Osteoblast (primary cell): Measurements from ENCODE around the gene FBXL14. TPM values are rescaled to one million over a fixed set of nuclear protein-coding genes. Genes with fewer than 3 reads are reported as not detected.

Experiments
- DNase-seq: peaks from one replicate; pipeline ENCODE4 v3.0.0; 2011; ENCODE audit warnings: low spot score, mixed read lengths; ENCODE audit not compliant: insufficient read length; ENCODE audit errors: missing footprints
- H2AFZ ChIP-seq: 2 replicates; pipeline ENCODE4 v1.6.0; 2011; ENCODE audit warnings: mild to moderate bottlenecking, low read length
- H3K27ac ChIP-seq: 2 replicates; pipeline ENCODE4 v1.5.1; 2011; ENCODE audit warnings: mild to moderate bottlenecking, low read depth, low read length, moderate library complexity
- H3K27me3 ChIP-seq: 2 replicates; pipeline ENCODE4 v1.6.0; 2012; ENCODE audit warnings: mild to moderate bottlenecking, control low read depth, inconsistent platforms, low read length, moderate library complexity; ENCODE audit not compliant: insufficient read depth
- H3K36me3 ChIP-seq: 2 replicates; pipeline ENCODE4 v1.5.1; 2011; ENCODE audit warnings: mild to moderate bottlenecking, low read length, control low read depth, moderate library complexity; ENCODE audit not compliant: insufficient read depth
- H3K4me1 ChIP-seq: 2 replicates; pipeline ENCODE4 v1.5.1; 2011; ENCODE audit warnings: mild to moderate bottlenecking, low read length, control low read depth, moderate library complexity; ENCODE audit not compliant: insufficient read depth
- H3K4me2 ChIP-seq: 2 replicates; pipeline ENCODE4 v1.6.0; 2011; ENCODE audit warnings: mild to moderate bottlenecking, low read length; ENCODE audit not compliant: insufficient read depth
- H3K4me3 ChIP-seq: fragments of 200-600 bp; sonication (generic); 3 replicates; pipeline ENCODE4 v1.5.1; 2012; ENCODE audit warnings: mild to moderate bottlenecking, low read length, inconsistent platforms; ENCODE audit not compliant: insufficient read depth
- H3K79me2 ChIP-seq: 2 replicates; pipeline ENCODE4 v1.6.0; 2012; ENCODE audit warnings: mild to moderate bottlenecking, low read length, control low read depth, inconsistent platforms; ENCODE audit not compliant: insufficient read depth
- H3K9me3 ChIP-seq: 2 replicates; pipeline ENCODE4 v1.5.1; 2011; ENCODE audit warnings: low read depth, low read length, control low read depth
- H4K20me1 ChIP-seq: 2 replicates; pipeline ENCODE4 v1.6.0; 2012; ENCODE audit warnings: mild to moderate bottlenecking, low read length, control low read depth; ENCODE audit not compliant: insufficient read depth
- total RNA-seq: library from RNA; depleted of rRNA; stranded (reverse); fragments of >200 nt; gene quantifications from 2 replicates; pipeline ENCODE4 v1.2.3, GENCODE V29; 2012
- TF ChIP-seq, protein P1 (sequence below): IDR thresholded peaks from 2 replicates; pipeline ENCODE4 v1.5.1; 2011; ENCODE audit warnings: mild to moderate bottlenecking, low read depth, low read length, moderate library complexity; ENCODE audit errors: extremely low read depth

The FBXL14 gene
- total RNA-seq, 1 donor: 9.8 TPM

DNA sequence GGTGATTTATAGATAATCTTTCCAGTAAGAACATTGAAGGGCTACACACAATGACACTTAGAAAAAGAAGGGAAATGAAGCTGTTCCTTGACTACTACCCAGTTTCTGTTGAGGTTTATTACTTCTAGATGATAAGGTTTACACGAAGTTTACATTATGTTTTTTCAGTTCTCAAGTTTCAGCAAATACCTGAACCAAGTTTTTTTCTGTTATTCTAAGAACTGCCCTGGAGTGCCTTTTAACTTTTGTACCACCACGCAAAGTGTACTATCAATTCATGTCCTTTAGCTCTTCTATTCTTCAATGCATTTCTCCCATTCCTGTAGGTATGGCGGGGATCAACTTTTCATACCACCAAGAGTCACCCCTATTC lies 5.8 kb downstream of the FBXL14 start:
- TF ChIP-seq, protein P1, sequence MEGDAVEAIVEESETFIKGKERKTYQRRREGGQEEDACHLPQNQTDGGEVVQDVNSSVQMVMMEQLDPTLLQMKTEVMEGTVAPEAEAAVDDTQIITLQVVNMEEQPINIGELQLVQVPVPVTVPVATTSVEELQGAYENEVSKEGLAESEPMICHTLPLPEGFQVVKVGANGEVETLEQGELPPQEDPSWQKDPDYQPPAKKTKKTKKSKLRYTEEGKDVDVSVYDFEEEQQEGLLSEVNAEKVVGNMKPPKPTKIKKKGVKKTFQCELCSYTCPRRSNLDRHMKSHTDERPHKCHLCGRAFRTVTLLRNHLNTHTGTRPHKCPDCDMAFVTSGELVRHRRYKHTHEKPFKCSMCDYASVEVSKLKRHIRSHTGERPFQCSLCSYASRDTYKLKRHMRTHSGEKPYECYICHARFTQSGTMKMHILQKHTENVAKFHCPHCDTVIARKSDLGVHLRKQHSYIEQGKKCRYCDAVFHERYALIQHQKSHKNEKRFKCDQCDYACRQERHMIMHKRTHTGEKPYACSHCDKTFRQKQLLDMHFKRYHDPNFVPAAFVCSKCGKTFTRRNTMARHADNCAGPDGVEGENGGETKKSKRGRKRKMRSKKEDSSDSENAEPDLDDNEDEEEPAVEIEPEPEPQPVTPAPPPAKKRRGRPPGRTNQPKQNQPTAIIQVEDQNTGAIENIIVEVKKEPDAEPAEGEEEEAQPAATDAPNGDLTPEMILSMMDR: no peak
- Histone ChIP-seq H2AFZ (no peak overlapping the region), H3K79me2 (peaks cover 95% of the 10 kb centered on the region), H3K27me3 (no peaks in the 10 kb centered on the region), H3K9me3 (no peaks in the 10 kb centered on the region), H3K4me2 (peak overlapping the region; percentile 55), H3K4me3 (no peak overlapping the region), H3K36me3 (peaks cover 26% of the 10 kb centered on the region), H4K20me1 (peaks cover 55% of the 10 kb centered on the region), H3K4me1 (peaks cover 58% of the 10 kb centered on the region), H3K27ac (peak overlapping the region; percentile 55)
- DNase-seq: no peak

DNA sequence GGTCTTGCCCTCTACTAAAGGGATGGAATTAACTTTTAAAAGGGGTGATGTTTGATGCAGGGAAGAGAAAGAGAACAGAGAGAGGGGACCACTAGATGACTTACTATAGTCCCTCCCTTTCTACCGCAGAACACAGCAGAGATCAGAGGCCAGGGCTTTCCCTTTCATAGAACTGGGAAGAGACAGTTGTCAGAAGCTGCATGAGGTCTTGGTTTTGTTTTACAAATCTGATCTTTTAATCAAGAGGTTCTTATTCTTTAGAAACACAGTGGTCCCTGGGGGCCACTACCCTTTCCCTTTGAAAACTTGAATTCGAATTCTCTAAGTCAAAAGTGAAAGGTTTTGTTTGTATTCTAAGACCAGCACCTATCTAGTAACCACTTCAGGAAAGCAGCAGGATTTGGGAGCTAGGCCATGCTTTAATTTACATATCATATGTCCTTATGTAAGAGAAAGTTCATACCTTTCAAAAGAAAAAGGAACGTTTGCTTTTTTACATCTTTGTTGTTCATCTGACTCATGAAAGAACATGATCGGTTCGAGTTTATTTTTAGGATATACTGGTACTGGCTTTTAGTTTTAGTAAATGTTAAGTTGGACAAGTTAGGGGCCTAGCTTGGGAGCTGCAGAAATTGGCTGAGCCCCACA lies 6.3 kb downstream of the FBXL14 start:
- Histone ChIP-seq H3K4me1 (peaks cover 56% of the 10 kb centered on the region), H3K36me3 (peaks cover 25% of the 10 kb centered on the region), H3K79me2 (peaks cover 95% of the 10 kb centered on the region), H3K4me2 (peak overlapping the region; percentile 55), H3K27me3 (no peaks in the 10 kb centered on the region), H4K20me1 (peaks cover 51% of the 10 kb centered on the region), H3K4me3 (peak overlapping the region; percentile 10), H3K27ac (peak overlapping the region; percentile 55), H3K9me3 (no peaks in the 10 kb centered on the region), H2AFZ (no peak overlapping the region)
- peak; percentile 56 for DNase-seq
- TF ChIP-seq, protein P1: no peak

- TF ChIP-seq, protein P1: no peak
- peaks cover 94% of the 10 kb centered on the region for H3K79me2 ChIP-seq
Measured at GRCh38 chr12:1584326-1584725, 10.1 kb downstream of the FBXL14 start.

DNA sequence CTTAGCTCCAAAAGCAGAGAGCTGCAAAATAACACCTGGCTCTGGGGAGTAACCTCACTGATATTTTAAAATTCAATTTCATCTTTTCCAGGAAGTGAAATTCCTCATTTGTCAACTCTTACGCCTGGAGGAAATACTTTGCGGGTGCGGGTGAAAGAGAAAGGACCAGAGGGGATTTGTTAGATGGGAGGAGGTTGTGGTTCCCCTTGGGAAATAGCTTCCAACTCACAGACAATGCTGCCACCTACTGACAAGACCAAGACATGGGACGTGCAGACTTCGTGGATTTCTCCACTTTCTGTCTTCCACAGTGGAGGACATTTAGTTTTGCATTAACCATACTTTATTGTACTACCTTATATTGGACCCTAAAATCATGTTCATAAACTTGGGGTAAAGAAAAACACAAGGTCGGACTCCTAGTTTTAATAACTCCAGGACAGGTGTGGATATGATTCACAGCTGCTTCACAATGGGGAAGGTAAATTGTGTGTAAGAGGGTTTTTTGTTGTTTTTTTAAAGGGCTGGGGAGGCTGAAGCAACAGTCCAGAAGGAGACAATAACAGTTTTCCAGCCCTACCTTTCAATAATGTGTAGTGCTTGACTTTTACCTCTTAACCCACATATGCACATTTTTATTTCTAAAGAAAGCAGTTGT lies 10.8 kb downstream of the FBXL14 start:
- Histone ChIP-seq H3K27me3 (no peaks in the 10 kb centered on the region), H3K36me3 (peaks cover 18% of the 10 kb centered on the region), H3K4me3 (peak overlapping the region; percentile 20), H3K9me3 (no peaks in the 10 kb centered on the region), H3K4me2 (peak overlapping the region; percentile 73), H4K20me1 (peaks cover 29% of the 10 kb centered on the region), H3K4me1 (peaks cover 55% of the 10 kb centered on the region), H3K79me2 (peaks cover 97% of the 10 kb centered on the region), H3K27ac (peak overlapping the region; percentile 82), H2AFZ (no peak overlapping the region)
- TF ChIP-seq, protein P1: peak; percentile 93
- peak; percentile 85 for DNase-seq

More at GRCh38 chr12:1584326-1584725, 10.1 kb downstream of the FBXL14 start:
- Histone ChIP-seq H3K27me3 (no peaks in the 10 kb centered on the region), H3K4me3 (no peak overlapping the region), H4K20me1 (peaks cover 30% of the 10 kb centered on the region), H3K4me1 (peaks cover 51% of the 10 kb centered on the region), H3K27ac (no peak overlapping the region), H3K36me3 (peaks cover 21% of the 10 kb centered on the region), H2AFZ (no peak overlapping the region), H3K4me2 (no peak overlapping the region), H3K9me3 (no peaks in the 10 kb centered on the region)
- DNase-seq: no peak
